MM.1S (cell line): ENCODE results near the gene GCNT1.
"Not testable (repeated sequence)": the region's sequence is repeated elsewhere in the genome, so short reads cannot be mapped to it uniquely, and the experiment has no call there.

Experiments
- DNase-seq: peaks from one replicate; pipeline ENCODE4 v3.0.0-alpha.2; 2015
- H2AFZ ChIP-seq: fragments of 300-600 bp; sonication (generic); 2 replicates; pipeline ENCODE4 v1.6.0; 2016; ENCODE audit warnings: antibody characterized with exemption, low read length
- H3F3A ChIP-seq: fragments of 300-600 bp; sonication (generic); 2 replicates; pipeline ENCODE4 v1.6.1; 2016; ENCODE audit warnings: mild to moderate bottlenecking, antibody characterized with exemption, low read length, moderate library complexity, mixed read lengths; ENCODE audit not compliant: insufficient read depth
- H3K27ac ChIP-seq: fragments of 300-600 bp; sonication (generic); 2 replicates; pipeline ENCODE4 v1.5.1; 2016; ENCODE audit warnings: mild to moderate bottlenecking, low read length
- H3K27me3 ChIP-seq: fragments of 300-600 bp; sonication (generic); replicated peaks from 2 replicates; pipeline ENCODE4 v1.6.0; 2016; ENCODE audit warnings: low read length; ENCODE audit not compliant: insufficient read depth
- H3K36me3 ChIP-seq: fragments of 300-600 bp; sonication (generic); replicated peaks from 2 replicates; pipeline ENCODE4 v1.6.1; 2016; ENCODE audit warnings: mild to moderate bottlenecking, low read length, mixed read lengths; ENCODE audit not compliant: insufficient read depth
- H3K4me1 ChIP-seq: fragments of 300-600 bp; sonication (generic); 2 replicates; pipeline ENCODE4 v1.6.1; 2016; ENCODE audit warnings: low read length, mixed read lengths
- H3K4me2 ChIP-seq: fragments of 300-600 bp; sonication (generic); 2 replicates; pipeline ENCODE4 v1.6.0; 2016; ENCODE audit warnings: low read depth, low read length
- H3K4me3 ChIP-seq: fragments of 300-600 bp; sonication (generic); 2 replicates; pipeline ENCODE4 v1.5.1; 2016; ENCODE audit warnings: low read length, mixed read lengths
- H3K79me2 ChIP-seq: fragments of 300-600 bp; sonication (generic); 2 replicates; pipeline ENCODE4 v1.6.1; 2016; ENCODE audit warnings: mixed run types, low read length, mixed read lengths
- H3K9ac ChIP-seq: fragments of 300-600 bp; sonication (generic); 2 replicates; pipeline ENCODE4 v1.6.1; 2016; ENCODE audit warnings: low read length, mixed read lengths
- H3K9me2 ChIP-seq: fragments of 300-600 bp; sonication (generic); replicated peaks from 2 replicates; pipeline ENCODE4 v1.6.1; 2016; ENCODE audit warnings: mild to moderate bottlenecking, low read length, mixed read lengths; ENCODE audit not compliant: insufficient read depth
- H3K9me3 ChIP-seq: fragments of 300-600 bp; sonication (generic); replicated peaks from 2 replicates; pipeline ENCODE4 v1.6.1; 2016; ENCODE audit warnings: mild to moderate bottlenecking, low read length, mixed read lengths; ENCODE audit not compliant: insufficient read depth
- H4K20me1 ChIP-seq: fragments of 300-600 bp; sonication (generic); 2 replicates; pipeline ENCODE4 v1.6.1; 2016; ENCODE audit warnings: mild to moderate bottlenecking, low read length, moderate library complexity, mixed read lengths; ENCODE audit not compliant: insufficient read depth
- EZH2 ChIP-seq: fragments of 300-600 bp; sonication (generic); optimal IDR thresholded peaks from 2 replicates; pipeline ENCODE3; 2017; ENCODE audit warnings: low read depth, mild to moderate bottlenecking, antibody characterized with exemption, low read length, mixed read lengths
- EZH2phosphoT487 ChIP-seq: fragments of 300-600 bp; sonication (generic); IDR thresholded peaks from 2 replicates; pipeline ENCODE4 v1.6.1; 2018; ENCODE audit warnings: antibody characterized with exemption, low read length
- TF ChIP-seq, protein P1 (sequence below): fragments of 300-600 bp; sonication (generic); IDR thresholded peaks from 2 replicates; pipeline ENCODE4 v1.5.1; 2016; ENCODE audit warnings: antibody characterized with exemption, low read length, mixed read lengths

The GCNT1 gene

DNA sequence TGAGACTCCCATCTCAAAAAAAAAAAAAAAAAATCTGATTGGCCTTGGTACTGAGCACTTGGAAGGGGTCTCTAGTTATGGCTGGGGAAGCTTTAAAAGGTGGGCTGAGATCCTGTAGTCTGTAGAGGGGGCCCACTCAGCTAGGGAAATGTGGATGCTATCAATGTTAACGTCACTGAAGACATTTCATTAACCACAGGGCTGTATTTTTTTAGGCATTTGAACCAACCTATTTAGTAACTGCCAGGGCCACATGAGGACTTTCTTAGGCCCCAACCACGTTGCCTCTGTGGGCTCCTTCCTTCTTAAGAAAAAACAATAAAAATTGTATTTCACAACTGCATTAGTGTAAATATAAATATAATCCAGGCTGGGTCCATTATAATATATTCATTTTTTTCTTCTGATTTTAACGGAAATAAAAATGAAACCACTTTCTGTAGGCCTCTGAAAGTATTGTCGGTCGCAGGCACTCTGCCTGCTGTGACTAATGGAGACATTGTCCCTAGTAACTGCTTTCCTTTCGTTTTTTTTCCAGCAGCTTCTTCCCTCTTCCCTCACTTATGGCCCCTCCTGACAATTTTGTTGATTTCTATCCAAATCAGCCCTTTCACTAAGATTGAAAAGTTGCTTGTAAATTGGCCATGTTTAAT, 71.6 kb downstream of the GCNT1 start:
- peak; percentile 23 for DNase-seq
- TF ChIP-seq EZH2: no peak
- no peak for TF ChIP-seq EZH2phosphoT487
- TF ChIP-seq, protein P1, sequence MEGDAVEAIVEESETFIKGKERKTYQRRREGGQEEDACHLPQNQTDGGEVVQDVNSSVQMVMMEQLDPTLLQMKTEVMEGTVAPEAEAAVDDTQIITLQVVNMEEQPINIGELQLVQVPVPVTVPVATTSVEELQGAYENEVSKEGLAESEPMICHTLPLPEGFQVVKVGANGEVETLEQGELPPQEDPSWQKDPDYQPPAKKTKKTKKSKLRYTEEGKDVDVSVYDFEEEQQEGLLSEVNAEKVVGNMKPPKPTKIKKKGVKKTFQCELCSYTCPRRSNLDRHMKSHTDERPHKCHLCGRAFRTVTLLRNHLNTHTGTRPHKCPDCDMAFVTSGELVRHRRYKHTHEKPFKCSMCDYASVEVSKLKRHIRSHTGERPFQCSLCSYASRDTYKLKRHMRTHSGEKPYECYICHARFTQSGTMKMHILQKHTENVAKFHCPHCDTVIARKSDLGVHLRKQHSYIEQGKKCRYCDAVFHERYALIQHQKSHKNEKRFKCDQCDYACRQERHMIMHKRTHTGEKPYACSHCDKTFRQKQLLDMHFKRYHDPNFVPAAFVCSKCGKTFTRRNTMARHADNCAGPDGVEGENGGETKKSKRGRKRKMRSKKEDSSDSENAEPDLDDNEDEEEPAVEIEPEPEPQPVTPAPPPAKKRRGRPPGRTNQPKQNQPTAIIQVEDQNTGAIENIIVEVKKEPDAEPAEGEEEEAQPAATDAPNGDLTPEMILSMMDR: no peak
- no peak overlapping the region for H3K27ac ChIP-seq
- no peak overlapping the region; the same call in 1 of the 2 replicates for H3K9ac ChIP-seq
- H3K9me3 ChIP-seq: no peaks in the 10 kb centered on the region
- H2AFZ ChIP-seq: peak overlapping the region; percentile 4; the same call in 1 of the 2 replicates
- H3K79me2 ChIP-seq: no peaks in the 10 kb centered on the region
- H3F3A ChIP-seq: no peaks in the 10 kb centered on the region
- H3K9me2 ChIP-seq: no peaks in the 10 kb centered on the region
- no peaks in the 10 kb centered on the region for H3K27me3 ChIP-seq
- H3K4me2 ChIP-seq: peak overlapping the region; percentile 54
- H3K4me3 ChIP-seq: no peak overlapping the region
- H3K4me1 ChIP-seq: no peaks in the 10 kb centered on the region
- H3K36me3 ChIP-seq: no peaks in the 10 kb centered on the region
- H4K20me1 ChIP-seq: no peaks in the 10 kb centered on the region

DNA sequence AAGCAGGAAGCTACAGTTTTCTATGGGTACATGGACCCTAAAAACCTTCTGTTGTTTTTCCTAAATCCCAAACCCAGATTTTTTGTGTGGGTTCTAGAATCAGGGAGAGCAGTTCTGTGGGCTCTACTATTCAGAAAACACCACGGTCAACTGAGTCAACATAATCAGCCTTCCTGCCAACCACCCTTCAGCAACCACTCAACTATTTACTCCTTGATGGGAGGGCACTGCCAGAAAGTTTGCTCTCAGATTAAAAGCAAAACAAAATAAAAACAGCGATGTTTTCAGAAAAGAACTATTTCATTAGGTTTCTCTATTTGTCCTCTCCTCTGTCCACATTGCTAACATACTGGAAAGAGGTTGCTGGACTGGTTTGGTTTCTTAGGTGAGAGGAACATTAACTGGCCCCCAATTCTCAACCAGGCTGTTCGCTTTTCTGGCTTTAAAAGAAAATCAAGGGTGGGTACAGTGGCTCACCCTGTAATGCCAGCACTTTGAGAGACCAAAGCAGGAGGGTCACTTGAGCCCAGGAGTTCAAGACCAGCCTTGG, 72.3 kb downstream of the GCNT1 start:
- H3K4me3 ChIP-seq: no peak overlapping the region
- no peak overlapping the region for H2AFZ ChIP-seq
- H3K27ac ChIP-seq: no peak overlapping the region
- H3K9me2 ChIP-seq: no peaks in the 10 kb centered on the region
- no peaks in the 10 kb centered on the region for H3K9me3 ChIP-seq
- no peaks in the 10 kb centered on the region for H4K20me1 ChIP-seq
- H3K4me1 ChIP-seq: no peaks in the 10 kb centered on the region
- H3F3A ChIP-seq: no peaks in the 10 kb centered on the region
- no peaks in the 10 kb centered on the region for H3K27me3 ChIP-seq
- H3K36me3 ChIP-seq: no peaks in the 10 kb centered on the region
- no peak overlapping the region; the same call in 1 of the 2 replicates for H3K4me2 ChIP-seq
- TF ChIP-seq, protein P1: no peak
- H3K9ac ChIP-seq: no peak overlapping the region
- no peaks in the 10 kb centered on the region for H3K79me2 ChIP-seq
- no peak for DNase-seq

DNA sequence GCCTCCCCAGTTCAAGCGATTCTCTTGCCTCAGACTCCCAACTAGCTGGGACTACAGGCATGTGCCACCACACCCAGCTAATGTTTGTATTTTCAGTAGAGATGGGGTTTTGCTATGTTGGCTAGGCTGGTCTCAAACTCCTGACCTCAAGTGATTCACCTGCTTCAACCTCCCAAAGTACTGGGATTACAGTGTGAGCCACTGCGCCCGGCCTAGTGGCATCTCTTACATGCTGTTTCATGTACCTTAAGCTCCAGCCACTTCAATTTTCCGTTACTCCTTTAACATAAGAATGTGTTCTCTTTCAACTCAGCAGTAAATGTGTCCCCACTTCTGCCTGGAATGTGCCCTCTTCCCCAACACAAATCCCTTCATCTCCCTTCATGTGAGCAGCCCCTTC, 73.9 kb downstream of the GCNT1 start:
- H3K9me3 ChIP-seq, H2AFZ ChIP-seq, H3K36me3 ChIP-seq, H3K4me1 ChIP-seq, DNase-seq, H3K9me2 ChIP-seq, H4K20me1 ChIP-seq, H3K27ac ChIP-seq, H3K9ac ChIP-seq, H3K4me3 ChIP-seq, H3K4me2 ChIP-seq, H3F3A ChIP-seq, H3K79me2 ChIP-seq, H3K27me3 ChIP-seq: not testable (repeated sequence)

DNA sequence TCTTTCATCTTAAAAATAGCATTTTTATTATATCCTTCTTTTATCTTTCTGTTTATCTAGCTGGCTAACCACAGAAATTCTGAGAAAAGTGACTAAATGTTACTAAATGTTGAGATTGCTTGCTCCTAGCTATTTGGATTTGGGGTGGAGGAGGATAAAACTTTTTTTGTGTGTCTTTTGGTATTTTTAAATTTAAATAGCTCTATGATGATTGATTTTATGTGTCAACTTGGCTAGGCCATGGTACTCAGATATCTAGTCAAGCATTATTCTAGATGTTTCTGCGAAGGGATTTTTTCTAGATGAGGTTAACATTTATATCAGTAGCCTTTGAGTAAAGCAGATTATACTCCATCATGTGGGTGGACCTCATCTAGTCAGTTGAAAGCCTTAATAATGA, 75.0 kb downstream of the GCNT1 start:
- Histone ChIP-seq H3K27ac (no peak overlapping the region), H3K36me3 (no peaks in the 10 kb centered on the region)
- no peak for DNase-seq

More for the DNA sequence above, 75.0 kb downstream of the GCNT1 start:
- H3K79me2 ChIP-seq: no peaks in the 10 kb centered on the region
- TF ChIP-seq, protein P1: no peak
- TF ChIP-seq EZH2 (no peak), EZH2phosphoT487 (no peak)
- H3K27me3 ChIP-seq: no peaks in the 10 kb centered on the region
- H3K4me1 ChIP-seq: no peaks in the 10 kb centered on the region
- H3K9ac ChIP-seq: no peak overlapping the region
- H4K20me1 ChIP-seq: no peaks in the 10 kb centered on the region
- no peaks in the 10 kb centered on the region for H3K9me2 ChIP-seq
- H3K4me3 ChIP-seq: no peak overlapping the region
- H3K9me3 ChIP-seq: no peaks in the 10 kb centered on the region
- H3K4me2 ChIP-seq: no peak overlapping the region
- no peak overlapping the region for H2AFZ ChIP-seq
- H3F3A ChIP-seq: no peaks in the 10 kb centered on the region
